ENCODE measurements around the gene NCOR1. TPM values are rescaled to one million over a fixed set of nuclear protein-coding genes. Genes with fewer than 3 reads are reported as not detected.

Gene NCOR1
- total and polyA plus RNA-seq, 8 donors, result 110 to 139 (median 117) TPM

DNA sequence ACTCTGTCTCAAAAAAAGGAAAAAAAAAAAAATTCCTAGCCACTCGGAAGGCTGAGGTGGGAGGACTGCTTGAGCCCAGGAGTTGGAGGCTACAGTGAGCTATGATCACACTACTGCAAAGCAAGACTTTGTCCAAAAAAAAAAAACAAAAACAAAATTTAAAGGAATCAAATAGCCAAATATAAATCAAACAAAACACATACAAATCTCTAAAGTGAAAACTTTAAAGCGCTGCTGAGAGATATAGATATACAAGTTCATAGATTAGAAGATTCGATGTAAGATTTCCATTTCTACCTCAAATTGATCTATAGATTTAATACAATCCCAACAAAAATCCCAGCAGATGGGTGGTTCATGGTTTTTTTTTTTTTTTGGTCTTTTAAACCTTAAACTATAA is 132.1 kb downstream of the NCOR1 start:
- ATAC-seq, result no peak
- Histone ChIP-seq H3K36me3 (peaks cover 5 to 73% of the 10 kb centered on the region in 2 donors), H3K4me3 (no peak overlapping the region), H3K9me3 (no peaks in the 10 kb centered on the region), H3K27me3 (no peaks in the 10 kb centered on the region), H3K4me1 (peaks cover 0 to 3% of the 10 kb centered on the region in 2 donors), H3K27ac (no peak overlapping the region)
- no peak for DNase-seq
- intact Hi-C loops (cut with DNase I), result no loop called here
- TF ChIP-seq, protein P1, sequence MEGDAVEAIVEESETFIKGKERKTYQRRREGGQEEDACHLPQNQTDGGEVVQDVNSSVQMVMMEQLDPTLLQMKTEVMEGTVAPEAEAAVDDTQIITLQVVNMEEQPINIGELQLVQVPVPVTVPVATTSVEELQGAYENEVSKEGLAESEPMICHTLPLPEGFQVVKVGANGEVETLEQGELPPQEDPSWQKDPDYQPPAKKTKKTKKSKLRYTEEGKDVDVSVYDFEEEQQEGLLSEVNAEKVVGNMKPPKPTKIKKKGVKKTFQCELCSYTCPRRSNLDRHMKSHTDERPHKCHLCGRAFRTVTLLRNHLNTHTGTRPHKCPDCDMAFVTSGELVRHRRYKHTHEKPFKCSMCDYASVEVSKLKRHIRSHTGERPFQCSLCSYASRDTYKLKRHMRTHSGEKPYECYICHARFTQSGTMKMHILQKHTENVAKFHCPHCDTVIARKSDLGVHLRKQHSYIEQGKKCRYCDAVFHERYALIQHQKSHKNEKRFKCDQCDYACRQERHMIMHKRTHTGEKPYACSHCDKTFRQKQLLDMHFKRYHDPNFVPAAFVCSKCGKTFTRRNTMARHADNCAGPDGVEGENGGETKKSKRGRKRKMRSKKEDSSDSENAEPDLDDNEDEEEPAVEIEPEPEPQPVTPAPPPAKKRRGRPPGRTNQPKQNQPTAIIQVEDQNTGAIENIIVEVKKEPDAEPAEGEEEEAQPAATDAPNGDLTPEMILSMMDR (IDR thresholded peaks at IDR 0.05), result no peak

DNA sequence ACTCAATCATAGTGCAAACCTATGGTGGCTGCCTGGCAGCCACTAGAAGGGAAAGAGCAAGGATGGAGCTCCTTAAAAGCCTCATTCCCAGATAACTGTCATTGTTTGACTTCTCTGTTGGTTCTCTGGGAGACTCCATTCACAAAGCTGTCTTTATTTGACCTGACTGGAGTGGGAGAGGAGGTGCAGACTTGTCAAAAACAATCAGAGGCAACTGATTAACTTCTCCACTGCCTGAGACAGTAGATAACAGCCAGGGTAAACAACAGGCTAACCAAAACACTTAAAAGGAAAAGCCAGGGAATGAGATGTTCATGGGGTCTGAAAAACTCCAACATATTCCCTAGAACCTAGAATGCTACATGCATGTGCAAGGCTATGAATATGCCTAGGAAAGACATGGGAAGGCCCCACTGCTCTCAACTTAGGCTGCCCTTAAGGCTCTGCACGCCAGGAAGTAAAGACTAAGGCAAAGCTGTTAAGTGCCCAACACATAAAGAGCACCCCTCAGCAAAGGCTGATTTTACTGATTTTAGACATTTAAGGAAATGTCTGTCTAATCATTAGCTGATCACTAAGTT is 133.7 kb downstream of the NCOR1 start:
- TF ChIP-seq, protein P1 (IDR thresholded peaks at IDR 0.05), result no peak
- no peak overlapping the region for H3K4me3 ChIP-seq
- peaks cover 5 to 78% of the 10 kb centered on the region in 2 donors for H3K36me3 ChIP-seq
- H3K4me1 ChIP-seq, result peaks cover 0 to 3% of the 10 kb centered on the region in 2 donors
- H3K9me3 ChIP-seq, result no peaks in the 10 kb centered on the region
- intact Hi-C loops (cut with DNase I), result no loop called here
- ATAC-seq, result no peak
- H3K27ac ChIP-seq, result no peak overlapping the region
- no peaks in the 10 kb centered on the region for H3K27me3 ChIP-seq
- DNase-seq, result no peak

DNA sequence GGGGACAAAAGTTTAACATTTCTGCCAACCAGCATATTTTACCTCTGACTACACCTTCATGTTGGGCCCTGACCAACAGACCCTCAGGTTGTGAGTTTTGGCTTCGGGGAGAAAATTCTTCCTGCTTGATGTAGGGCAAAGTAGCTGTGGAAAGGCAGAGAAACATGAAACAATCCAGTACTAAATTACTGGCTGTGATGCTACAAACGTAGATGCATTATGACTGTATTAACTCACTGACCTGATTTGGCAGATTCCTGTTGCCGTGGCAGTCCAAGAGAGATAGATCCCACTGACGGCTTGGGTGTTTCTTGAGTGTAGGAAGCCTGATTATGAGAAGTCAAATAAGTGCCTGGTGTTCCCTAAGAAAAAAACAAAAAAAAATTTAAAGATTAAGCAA is 135.0 kb downstream of the NCOR1 start:
- intact Hi-C loops (cut with DNase I), result no loop called here
- Histone ChIP-seq H3K4me1 (peaks cover 0 to 1% of the 10 kb centered on the region in 2 donors), H3K36me3 (peaks cover 5 to 80% of the 10 kb centered on the region in 2 donors), H3K9me3 (no peaks in the 10 kb centered on the region), H3K27me3 (no peaks in the 10 kb centered on the region), H3K4me3 (no peak overlapping the region), H3K27ac (no peak overlapping the region)
- ATAC-seq, result no peak
- DNase-seq, result no peak
- TF ChIP-seq, protein P1 (IDR thresholded peaks at IDR 0.05), result no peak

DNA sequence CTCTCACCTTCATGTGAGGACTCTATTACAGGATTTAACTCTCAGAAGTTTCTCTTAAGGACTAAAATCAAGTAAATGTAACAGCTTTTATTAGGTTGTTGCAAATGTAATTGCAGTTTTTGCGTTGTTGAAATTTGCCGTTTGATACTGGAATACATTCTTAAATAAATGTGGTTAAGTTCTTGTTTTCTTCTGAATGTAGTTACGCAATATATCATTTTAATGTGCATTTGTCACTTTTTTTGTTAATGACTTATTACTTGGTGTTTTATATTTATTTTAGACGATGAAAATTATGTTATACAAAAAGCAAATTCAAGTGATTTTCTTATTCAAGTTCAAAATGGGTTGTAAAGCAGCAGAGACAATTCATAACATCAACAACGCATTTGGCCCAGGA is 139.4 kb downstream of the NCOR1 start:
- Histone ChIP-seq H3K36me3 (peaks cover 5 to 91% of the 10 kb centered on the region in 2 donors), H3K4me1 (no peaks in the 10 kb centered on the region), H3K9me3 (no peaks in the 10 kb centered on the region), H3K27ac (no peak overlapping the region), H3K27me3 (no peaks in the 10 kb centered on the region), H3K4me3 (no peak overlapping the region)
- no peak for ATAC-seq
- TF ChIP-seq, protein P1 (IDR thresholded peaks at IDR 0.05), result no peak
- DNase-seq, result no peak
- intact Hi-C loops (cut with DNase I), result no loop called here

DNA sequence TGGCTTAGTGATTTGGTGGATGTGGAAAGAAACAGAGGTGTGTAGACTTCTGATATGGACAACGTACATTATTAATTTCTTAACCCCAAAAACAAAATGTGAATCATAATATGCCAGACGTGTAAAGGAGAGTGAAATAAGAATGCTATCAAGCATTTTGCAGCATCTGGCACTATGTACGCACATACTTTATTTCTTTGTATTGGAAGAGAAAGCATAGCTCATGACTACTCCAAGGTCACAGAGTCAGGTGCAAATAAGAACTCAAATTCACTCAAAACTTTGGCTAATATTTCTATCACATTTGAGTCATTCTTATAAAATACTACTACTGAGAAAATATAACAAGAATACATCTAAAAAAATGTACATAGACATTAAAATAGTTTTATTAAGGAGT is 140.9 kb downstream of the NCOR1 start:
- no peak overlapping the region for H3K4me3 ChIP-seq
- ATAC-seq (no peak), DNase-seq (no peak)
- TF ChIP-seq, protein P1 (IDR thresholded peaks at IDR 0.05), result no peak
- H3K4me1 ChIP-seq, result no peaks in the 10 kb centered on the region
- H3K36me3 ChIP-seq, result peaks cover 0 to 92% of the 10 kb centered on the region in 2 donors
- no peaks in the 10 kb centered on the region for H3K9me3 ChIP-seq
- no peak overlapping the region for H3K27ac ChIP-seq
- intact Hi-C loops (cut with DNase I), result no loop called here
- H3K27me3 ChIP-seq, result no peaks in the 10 kb centered on the region
